GM19239 (cell line): Measurements from ENCODE around the gene CNDP2.
A peak's percentile ranks its signal among the peaks of the same experiment; 100 is the strongest.

ENCODE experiments used
- DNase-seq: peaks from one replicate; pipeline ENCODE4 v3.0.0; 2011; ENCODE audit warnings: low spot score; ENCODE audit not compliant: insufficient read length
- FAIRE-seq: peaks from 2 replicates; lab custom pipeline; 2011; peaks lifted over from hg19 to GRCh38; lab: Jason Lieb, UNC

Gene CNDP2

DNA sequence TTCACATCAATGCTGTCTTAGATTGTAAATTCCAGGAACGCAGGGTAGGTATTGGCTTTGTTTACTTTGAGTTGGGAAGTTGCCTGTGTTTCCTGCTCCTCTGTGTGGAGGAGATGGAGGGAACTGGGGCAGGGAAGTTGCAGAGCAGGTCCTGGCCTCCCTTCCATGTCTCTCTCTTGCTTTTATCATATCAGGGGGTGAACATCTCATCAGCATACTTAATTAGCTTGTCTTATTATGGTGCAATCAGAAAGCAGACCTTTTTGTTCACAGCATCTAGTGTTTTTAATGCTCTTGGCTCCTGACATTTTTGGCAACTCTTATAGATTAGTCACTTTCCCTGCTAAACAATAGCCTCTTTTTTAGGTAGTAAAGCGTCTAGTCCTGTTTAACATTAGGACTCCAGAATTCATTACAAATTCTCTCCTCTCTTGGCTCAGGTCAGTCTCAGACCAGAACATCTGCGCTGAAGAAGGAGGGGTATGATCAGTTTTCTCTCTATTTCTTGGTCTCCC, 27.6 kb upstream of the CNDP2 start:
- FAIRE-seq (no peak), DNase-seq (no peak)

DNA sequence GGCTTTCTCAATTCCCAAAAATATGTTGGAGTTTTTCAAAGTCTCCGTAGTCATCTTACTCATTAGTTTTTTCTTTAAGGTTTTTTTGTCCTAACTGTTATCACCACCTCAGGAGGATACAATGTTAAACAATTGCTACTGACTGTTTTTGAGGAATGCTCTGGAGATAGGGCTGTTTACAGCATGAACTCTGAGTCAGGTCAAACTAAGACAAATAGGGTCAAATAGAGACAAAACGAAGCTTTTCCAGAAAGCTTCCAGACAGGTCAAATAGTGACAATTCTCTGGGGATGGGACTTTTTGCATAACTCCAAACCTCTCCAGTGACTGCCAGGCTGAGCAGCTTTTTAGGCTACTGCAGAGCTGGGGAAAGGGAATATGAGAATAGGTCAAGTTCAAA, 23.9 kb upstream of the CNDP2 start:
- DNase-seq (no peak), FAIRE-seq (no peak)

DNA sequence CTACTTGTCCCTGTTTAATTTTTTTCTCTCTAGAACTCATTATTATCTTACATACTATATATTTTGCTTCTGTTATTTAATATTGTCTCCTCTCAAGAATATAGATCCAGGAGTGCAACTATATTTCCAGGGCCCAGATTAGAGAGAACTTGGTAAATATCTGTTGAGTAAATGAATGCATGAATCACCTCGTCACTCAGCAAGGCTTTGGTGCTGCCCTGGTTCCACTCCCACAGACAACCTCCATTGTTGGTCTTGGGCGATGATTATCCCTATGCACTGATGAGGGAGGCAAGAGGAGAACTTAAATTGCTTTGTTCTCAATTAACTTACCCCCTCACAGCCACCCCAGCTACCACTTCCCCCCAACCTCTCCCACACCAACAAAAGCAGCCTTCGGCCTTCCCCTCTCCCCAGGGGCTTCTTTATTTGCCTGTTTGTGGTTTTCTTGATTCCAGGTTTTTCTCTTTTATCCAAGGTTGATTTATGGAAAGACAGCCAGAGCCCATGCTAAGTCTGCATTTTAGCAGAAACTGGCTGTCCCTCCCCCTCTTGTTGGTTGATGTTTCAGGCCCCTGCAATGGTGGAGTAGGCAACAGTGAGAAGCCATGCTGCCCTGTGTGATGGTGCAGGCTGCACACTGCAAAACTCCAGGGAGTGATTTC, 22.1 kb upstream of the CNDP2 start:
- DNase-seq (no peak), FAIRE-seq (no peak)

DNA sequence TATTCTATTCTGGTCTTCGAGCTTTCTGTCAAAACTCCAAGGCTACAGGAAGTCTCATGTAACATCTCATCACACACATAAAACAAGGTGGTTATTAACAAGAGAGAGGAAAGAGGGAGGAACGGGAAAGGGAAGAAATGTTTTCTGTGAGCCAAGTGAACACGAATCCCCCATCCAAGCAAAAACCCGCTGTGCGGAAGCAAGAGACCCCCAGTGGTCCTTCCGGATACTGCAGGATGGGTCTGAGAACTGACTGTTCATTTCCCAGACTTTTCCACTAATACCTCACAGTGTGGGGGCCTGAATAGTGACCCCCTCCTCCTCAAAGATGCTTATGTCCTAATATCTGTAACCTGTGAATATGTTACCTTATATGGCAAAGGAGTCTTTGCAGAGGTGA, 20.0 kb upstream of the CNDP2 start:
- FAIRE-seq (no peak), DNase-seq (no peak)

DNA sequence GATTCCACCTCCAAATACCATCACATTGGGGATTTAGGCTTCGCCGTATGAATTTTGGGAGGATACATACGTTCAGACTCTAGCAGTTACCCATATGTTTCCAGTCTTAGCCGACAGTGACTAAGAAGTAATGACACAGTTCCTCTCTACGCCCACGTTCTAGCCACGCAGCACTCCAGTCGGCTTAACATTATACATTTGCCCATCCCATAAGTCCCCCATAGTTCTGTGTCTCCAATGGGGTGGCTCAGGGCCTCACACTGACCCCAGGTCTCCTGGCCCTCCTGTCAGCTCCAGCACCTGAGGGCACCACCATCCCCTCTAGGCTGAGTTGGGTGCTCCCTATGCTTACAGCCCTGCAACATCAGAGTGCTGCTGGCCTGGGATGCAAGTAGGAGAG, 18.4 kb upstream of the CNDP2 start:
- FAIRE-seq (no peak), DNase-seq (no peak)

DNA sequence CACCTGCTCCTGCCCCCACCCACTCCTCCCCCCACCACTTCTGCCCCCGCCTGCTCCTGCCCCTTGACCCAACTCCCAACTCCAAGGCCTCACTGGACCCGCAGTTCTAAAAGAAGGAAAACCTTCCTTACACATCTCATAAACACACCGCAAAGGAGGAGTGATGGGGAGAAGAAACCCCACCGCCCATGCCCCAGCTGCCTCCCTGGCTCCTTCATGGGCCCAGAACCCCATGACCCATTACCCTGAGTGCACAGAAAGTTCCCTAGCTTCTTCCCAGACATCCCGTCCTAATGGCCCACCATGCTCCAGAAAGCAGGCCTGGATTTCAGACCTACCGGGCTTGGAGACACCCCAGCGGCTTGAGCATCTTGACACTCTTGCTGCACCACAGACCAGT, 17.8 kb upstream of the CNDP2 start:
- DNase-seq (no peak), FAIRE-seq (no peak)

DNA sequence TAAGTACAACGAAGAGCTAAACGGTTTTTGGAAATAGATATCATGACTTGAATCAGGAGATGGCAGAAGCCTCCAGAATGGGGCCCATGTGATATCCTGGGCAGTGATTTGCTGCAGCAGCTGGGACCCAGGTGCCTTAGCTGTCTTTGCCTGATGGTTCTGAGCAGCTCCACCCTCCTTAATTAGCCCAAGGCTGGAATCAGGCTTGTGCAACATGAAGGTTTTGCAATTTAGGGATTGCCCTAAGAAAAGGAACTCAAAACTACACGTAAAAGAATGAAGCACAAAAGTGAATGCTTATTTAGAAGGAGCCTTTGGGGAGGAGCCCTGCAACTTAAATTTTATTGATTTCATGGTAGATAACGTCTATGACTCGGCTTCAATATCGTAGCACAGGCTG, 17.3 kb upstream of the CNDP2 start:
- FAIRE-seq = no peak
- no peak for DNase-seq

DNA sequence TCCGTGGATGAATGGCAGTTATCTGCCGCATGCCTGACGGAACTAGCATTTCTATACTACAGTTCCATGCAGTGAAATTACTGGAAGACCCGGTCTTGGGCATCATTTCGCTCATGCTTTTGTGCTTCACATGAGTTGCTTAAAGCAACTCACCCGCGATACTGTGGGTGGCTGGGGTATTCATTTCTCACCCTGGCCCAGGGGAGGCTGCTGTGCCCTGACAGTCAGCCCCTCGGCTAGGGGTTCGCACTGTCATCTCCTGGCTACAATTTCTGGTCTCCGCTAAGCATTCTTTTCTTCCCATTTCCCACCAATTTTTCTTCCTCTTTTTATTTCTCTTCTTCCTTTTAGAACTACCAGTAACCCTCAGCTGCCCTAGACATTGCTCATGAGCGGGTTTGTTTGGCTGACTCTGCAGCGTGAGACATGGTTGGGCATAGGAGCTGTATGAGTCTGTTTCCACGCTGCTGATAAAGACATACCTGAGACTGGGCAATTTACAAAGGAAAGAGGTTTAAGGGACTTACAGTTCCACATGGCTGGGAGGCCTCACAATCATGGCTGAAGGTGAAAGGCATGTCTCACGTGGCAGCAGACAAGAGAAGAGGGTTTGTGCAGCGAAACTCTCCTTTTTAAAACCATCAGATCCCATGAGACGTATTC, 16.5 kb upstream of the CNDP2 start:
- FAIRE-seq (no peak), DNase-seq (no peak)

DNA sequence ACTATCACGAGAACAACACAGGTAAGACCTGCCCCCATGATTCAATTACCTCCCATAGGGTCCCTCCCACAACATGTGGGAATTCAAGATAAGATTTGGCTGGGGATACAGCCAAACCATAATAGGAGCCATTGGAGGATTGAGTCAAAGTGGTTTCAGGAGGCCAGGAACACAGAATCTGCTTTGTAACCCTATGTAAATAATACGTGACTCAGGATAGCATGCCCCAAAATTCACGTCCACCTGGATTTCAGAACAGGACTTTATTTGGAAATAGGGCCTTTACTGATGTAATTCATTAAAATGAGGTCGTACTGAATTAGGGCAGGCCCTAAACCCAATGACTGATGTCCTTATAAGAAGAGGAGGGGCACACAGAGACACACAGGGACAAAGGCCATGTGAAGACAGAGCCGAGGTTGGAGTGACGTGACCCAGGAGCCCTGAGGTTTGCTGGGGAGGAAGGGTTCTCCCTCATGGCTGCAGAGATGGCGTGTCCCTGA, 16.0 kb upstream of the CNDP2 start:
- no peak for FAIRE-seq
- no peak for DNase-seq

DNA sequence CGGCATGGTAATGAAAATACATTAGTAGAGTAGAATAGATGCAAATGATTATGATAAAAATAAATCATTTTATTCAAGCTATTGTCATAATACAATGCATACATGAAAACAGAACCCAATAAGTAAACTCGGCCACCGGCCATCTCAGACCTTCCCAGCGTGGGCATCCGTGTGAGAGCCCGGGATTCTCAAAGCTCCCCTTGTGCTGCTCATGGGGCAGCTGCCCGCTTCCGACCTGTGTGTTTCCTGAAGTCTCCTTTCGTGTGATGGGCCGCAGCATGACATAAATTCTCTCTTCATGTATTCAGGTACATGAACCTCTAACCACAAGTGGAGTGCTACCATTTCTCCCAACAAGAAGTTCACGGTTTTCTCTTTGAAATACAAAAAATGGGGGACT, 13.5 kb upstream of the CNDP2 start:
- DNase-seq (no peak), FAIRE-seq (no peak)

DNA sequence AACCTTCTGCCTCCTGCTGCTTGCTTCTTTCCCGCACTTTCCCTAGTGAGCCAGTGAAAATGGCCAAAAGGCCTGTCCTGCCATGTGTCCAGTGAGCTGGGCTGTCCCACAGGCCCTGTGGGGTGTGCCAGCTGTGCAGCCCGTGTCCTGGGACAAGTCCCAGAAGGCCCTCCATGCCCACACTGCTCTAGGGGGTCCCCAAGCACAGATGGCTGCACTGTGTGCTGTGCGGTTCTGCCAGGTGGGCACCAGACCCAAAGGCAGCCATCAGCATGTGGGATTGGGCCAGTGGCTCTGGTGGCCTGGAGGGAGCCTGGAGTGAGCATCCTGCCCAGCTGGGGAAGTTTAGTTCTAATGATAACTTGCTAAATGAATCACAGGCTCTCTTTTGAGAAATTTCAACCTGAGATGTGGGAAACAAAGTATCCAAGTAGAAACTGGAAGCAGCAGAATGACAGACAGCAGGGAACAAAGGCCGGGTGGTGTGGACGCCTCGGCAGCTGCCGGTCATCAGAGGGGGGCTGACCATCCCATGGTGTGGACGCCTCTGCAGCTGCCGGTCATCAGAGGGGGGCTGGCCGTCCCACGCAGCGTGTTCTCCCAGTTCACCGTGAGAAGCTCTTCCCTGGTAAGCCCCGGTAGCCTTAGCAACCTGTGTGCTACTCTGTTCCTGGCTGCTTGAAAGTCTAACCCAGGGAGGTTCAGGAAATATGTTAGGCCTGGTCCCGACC, 9.9 kb upstream of the CNDP2 start:
- DNase-seq = no peak
- no peak for FAIRE-seq

DNA sequence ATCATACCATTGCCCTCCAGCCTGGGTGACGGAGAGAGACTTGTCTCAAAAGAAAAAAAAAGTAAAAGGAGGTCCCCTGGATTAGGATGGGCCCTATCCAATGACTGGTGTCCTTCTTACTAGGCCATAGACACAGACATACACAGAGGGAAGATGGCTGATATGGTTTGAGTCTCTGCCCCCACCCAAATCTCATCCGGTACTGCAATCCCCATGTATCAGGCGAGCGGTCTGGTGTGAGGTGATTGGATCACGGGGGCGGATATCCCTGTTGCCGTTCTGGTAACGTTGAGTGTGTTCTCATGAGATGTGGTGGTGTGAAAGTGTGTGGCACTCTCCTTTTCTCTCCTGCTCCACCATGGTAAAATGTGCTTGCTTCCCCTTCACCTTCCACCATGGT, 7.8 kb upstream of the CNDP2 start:
- DNase-seq (no peak), FAIRE-seq (no peak)

DNA sequence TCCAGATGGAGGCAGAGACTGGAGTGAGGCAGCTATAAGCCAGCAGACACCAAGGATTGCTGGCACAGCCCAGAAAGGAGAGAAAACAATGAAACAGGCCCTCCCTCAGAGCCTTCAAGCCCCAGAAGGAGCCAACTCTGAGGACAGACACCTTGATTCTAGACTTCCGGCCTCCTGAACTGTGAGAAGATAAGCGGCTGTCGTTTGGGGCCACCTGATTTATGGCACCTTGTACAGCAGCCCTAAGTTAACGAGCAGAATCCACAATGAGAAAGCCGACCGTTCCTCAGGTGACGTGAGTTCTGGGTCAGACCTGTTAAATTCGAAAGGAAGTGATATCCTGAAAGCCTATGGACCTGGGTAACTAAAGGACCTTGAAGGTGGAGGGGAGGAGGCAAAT, 7.3 kb upstream of the CNDP2 start:
- DNase-seq (no peak), FAIRE-seq (no peak)

DNA sequence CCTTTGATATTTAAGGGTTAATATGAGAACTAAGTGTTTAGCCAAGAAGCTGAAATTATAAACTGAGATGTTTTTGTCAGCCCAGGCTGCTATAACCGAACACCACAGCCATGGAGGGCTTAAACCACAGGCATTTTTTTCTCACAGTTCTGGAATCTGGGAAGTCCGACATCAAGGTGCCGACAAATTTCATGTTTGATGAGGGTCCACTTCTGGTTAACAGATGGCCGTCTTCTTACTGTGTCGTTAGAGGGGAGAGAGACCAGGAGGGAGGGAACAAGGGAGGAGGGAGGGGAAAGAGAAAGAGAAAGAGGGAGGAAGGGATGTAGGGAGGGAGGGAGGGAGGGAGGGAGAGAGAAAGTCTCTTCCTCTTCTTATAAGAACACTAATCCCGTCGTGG, 6.5 kb upstream of the CNDP2 start:
- FAIRE-seq = no peak
- no peak for DNase-seq

DNA sequence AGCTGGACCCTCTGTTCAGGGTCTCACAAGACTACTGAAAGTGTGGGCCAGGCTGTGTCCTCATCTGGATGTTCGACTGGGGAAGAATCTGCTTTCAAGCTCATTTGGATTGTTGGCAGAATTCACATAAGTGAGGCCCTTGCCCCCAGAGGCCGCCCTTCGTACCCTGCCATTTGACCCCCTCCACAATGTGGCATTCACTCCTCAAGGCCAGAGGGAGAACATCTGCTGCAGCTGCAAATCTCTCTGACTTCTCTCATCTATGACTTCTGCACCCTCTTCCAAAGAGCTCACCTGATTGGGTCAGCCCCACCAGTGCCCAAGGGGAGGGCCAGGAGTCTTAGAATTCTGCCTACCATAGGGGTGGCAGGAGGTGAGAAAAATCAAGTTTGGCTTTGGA, 3.9 kb upstream of the CNDP2 start:
- DNase-seq (no peak), FAIRE-seq (no peak)

DNA sequence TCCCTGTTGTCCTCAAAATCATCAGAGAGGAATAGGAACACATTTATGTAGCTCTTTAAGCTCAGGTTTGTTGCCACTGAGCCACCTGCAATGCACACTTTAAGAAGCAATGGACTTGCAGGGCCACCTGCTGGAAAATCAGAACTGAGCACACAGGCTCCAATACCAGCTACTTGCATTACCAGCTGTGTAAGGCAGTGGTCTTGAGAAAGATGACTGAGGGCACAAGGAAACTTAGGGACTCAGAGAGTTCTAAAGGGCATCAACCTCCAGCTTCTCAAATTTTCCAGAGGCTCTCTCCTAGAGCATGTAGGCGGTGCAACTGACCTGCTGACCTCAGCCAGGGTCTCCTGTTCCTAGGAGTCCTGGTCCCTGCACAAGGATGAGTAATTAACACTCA, 2.5 kb upstream of the CNDP2 start:
- peak; percentile 73 for FAIRE-seq

DNA sequence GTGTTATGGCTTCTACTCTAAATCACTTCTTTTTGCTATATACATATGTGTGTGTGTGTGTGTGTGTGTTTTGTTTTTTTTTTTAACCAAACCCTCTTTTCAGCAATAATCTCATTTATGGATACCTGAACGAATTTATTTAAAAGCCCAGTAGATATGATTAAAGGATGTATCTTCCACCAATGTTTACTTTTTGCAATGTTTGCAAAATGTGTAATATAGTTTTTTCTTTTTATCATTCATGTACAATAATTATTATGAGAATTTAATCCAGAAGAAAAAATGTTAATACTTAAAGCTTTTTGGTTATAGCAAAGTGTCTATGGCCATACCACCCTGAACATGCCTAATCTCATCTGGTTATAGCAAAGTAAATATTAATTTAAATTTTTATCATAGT, 1.6 kb upstream of the CNDP2 start:
- DNase-seq = no peak
- FAIRE-seq = no peak

More for the DNA sequence above, 2.5 kb upstream of the CNDP2 start:
- DNase-seq = no peak

DNA sequence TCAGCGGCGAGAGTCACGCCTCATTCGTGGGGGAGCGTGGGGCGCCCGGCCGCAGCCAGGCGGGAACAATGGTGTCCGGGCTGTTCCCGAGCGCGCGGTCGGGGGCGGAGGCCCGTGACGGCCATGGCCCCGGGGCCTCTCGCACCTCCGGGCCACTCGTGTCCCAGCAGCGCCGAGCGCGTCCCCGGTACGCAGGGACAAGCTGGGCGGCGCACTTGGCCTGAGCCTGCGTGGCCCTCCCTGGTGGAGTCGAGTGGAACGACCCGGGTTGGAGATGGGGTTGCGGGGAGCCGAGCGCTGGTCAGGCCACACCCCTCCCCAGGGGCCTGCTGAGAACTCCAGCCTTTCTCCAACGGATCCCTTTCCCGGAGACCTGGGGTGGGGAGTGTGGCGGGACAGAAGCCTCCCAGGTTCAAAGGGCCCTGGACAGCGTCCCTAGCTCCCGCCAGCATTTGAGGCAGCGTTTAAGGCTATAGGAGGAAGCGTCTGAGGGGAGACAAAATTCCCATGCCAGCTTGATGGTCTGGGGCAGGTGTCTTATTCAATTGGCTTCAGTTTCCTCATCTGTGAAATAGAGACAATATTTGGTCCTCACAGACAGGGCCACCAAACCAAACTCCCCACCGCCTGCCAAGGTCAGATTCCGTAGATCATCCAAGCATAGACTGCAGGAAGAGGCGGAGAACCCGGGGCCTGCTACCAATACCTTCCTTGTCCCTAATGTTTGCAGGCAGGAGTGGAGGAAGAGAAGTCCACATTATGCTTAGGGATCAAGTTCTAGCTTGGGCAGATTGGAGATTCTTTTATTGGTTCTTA, 553 bp downstream of the CNDP2 start:
- FAIRE-seq (peak; percentile 56), DNase-seq (no peak)

DNA sequence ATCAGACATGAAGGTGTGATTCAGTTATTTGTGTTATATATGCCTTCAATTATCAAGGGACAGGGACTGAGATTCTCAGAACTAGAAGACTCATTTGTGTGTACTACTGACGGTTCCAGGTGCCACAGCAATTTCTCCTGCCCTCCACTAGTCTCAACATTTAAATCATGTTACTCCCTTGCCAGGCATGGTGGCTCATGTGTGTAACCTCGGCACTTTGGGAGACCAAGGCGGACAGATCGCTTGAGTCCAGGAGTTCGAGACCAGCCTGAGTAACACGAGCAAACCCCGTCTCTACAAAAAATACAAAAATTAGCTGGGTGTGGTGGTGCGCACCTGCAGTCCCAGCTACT, 1.1 kb downstream of the CNDP2 start:
- FAIRE-seq = no peak

DNA sequence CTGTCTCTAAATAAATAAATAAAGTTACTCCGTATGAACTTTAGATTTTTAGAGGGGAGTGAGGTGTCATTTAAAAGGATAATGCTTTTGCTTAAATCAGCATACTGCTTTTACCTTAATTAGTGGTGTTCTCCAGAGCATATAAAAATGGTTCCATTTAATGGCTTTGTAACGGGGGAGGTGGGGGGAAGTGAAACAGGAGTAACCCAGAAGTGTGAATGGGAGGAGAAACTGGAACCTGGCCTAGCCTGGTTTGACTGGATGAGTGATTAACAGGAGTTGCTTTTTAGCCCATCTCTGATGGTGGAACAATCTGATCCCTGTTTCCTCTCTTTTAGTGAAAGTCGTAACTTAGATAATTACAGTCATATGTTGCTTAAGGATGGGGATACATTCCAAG, 1.6 kb downstream of the CNDP2 start:
- DNase-seq (no peak), FAIRE-seq (no peak)

More for the DNA sequence above, 1.1 kb downstream of the CNDP2 start:
- DNase-seq = no peak
